RWPE1 (cell line): ENCODE data around the gene RBFOX2.
A peak's percentile ranks its signal among the peaks of the same experiment; 100 is the strongest.
"Not testable (repeated sequence)": the region's sequence is repeated elsewhere in the genome, so short reads cannot be mapped to it uniquely, and the experiment has no call there.

ENCODE experiments used
- CTCF ChIA-PET: fragments of 350-600 bp; sonication (Branson Sonifier 250); formaldehyde crosslinking; extraction: SDS; loops from one replicate; lab custom pipeline; 2021; lab: Yijun Ruan, JAX
- POLR2A ChIA-PET: fragments of 400-600 bp; formaldehyde crosslinking; extraction: SDS; loops from one replicate; lab custom pipeline; 2020; ENCODE audit warnings: antibody characterized with exemption; ENCODE audit not compliant: low non-redundant PET; lab: Yijun Ruan, JAX
- DNase-seq: peaks from one replicate; pipeline ENCODE4 v3.0.0; 2012; ENCODE audit warnings: low spot score
- H3K27ac ChIP-seq: fragments of 450-650 bp; 2 replicates; pipeline ENCODE4 v1.5.1; 2017
- TF ChIP-seq, protein P1 (sequence below): fragments of 450-650 bp; conservative IDR thresholded peaks from 2 replicates; pipeline ENCODE4 v1.5.1; 2017; ENCODE audit warnings: low read depth, mild to moderate bottlenecking

The RBFOX2 gene

DNA sequence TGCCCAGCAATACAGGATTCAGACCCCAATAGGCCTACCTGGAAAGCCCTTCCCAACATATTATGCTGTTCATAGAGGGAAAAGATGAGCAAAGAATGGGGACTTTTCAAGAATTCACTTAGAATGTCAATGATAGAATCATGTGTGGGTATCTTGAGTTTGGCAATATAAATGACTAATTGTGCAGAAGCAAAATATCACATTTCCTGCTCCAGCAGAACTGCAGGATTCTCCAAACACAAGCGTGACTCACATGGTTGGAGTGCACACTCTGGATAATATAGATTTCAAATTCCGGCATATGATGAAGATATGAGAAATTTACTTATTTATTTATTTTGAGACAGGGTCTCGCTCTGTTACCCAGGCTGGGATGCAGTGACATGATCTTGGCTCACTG lies 323.5 kb downstream of the RBFOX2 start:
- DNase-seq = peak; percentile 41
- TF ChIP-seq, protein P1, sequence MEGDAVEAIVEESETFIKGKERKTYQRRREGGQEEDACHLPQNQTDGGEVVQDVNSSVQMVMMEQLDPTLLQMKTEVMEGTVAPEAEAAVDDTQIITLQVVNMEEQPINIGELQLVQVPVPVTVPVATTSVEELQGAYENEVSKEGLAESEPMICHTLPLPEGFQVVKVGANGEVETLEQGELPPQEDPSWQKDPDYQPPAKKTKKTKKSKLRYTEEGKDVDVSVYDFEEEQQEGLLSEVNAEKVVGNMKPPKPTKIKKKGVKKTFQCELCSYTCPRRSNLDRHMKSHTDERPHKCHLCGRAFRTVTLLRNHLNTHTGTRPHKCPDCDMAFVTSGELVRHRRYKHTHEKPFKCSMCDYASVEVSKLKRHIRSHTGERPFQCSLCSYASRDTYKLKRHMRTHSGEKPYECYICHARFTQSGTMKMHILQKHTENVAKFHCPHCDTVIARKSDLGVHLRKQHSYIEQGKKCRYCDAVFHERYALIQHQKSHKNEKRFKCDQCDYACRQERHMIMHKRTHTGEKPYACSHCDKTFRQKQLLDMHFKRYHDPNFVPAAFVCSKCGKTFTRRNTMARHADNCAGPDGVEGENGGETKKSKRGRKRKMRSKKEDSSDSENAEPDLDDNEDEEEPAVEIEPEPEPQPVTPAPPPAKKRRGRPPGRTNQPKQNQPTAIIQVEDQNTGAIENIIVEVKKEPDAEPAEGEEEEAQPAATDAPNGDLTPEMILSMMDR = no peak
- H3K27ac ChIP-seq = no peak overlapping the region
- CTCF ChIA-PET = no interaction called here
- POLR2A ChIA-PET = no interaction called here

DNA sequence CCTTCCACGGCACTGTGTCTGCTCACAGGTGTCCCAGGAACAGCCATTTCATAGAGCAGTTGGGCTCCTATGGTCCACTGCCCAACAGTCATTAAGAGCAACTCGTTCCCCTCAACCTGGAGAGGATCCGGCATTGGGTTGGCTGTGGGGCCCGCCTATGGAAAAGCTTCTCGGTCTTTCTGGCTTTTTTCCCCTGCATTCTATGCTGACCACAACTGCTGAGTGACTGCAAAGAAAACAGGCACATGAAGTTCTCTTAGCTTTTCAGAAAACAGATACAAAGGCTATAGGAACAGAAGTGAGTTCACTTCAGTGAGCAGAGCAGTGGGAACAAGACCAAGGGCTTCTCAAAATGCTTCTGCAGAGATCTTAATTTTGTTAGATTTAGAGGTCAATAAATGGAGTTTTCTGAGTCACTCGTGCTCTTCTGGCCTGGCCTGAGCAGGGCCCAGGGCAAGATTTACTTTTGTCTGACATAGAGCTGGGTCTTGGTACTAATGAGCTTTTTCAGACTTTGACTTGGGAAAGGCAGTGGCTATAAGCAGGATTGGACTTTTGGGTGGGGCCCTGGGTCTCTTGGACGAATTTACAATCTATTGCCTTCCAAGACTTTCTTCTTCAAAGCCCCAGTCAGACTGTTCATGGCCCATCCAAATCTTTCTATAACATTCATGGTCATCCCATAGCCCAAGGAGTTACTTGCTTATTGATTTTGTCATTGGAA lies 324.6 kb downstream of the RBFOX2 start:
- POLR2A ChIA-PET = no interaction called here
- CTCF ChIA-PET = no interaction called here
- no peak for DNase-seq

DNA sequence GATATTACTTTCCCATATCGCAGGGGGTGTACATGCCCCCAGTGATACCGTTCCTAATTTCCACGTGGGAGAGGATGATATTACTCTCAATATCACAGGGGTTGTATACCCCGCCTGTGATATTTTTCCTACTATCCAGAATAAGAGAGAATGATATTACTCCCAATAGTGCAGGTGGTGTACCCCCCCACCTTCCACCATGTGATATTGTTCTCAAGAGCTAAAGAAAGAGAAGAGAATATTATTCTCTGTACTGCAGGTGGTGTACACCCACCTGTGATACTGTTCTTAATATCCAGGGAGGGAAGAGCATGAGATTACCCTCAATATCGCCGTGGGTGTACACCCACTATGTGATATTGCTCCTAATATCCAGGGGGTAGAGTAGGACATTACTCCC lies 328.8 kb downstream of the RBFOX2 start:
- DNase-seq, CTCF ChIA-PET, H3K27ac ChIP-seq, POLR2A ChIA-PET: not testable (repeated sequence)

More for the DNA sequence above, 324.6 kb downstream of the RBFOX2 start:
- H3K27ac ChIP-seq = no peak overlapping the region
- TF ChIP-seq, protein P1 = no peak

DNA sequence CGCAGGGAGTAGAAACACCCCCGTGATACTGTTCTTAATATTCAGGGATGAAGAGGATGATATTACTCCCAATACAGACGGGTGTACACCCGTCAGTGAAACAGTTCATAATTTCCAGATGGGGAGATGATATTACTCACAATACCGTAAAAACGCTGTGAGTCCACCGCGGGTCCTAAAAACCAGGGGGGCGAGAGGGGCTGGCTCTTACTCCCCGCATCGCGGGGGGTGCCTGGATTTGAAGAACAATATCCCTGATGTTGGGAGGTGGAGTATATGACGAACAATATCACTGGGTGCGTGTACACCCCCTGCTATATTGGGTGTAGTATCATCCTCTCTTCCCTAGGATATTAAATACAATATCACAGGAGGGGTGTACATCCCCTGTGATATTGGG lies 331.5 kb downstream of the RBFOX2 start:
- CTCF ChIA-PET = no interaction called here
- TF ChIP-seq, protein P1 = no peak
- no peak for DNase-seq
- H3K27ac ChIP-seq = no peak overlapping the region
- POLR2A ChIA-PET = no interaction called here

DNA sequence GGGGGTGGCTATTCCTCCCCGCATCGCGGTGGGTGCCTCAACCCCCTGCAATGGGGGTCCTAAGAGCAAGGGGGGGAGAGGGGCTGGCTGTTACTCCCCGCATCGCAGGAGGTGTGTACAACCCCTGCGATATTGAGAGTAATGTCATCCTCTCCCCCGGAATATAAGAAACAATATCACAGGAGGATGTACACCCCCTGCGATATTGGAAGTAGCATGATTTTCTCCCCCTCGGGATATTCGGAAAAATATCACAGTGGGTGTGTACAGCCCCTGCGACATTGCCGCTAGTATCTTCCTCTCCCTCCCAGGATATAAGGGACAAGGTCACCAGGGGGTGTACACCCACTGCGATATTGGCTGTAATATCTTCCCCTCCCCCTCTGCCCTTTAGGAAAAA lies 333.4 kb downstream of the RBFOX2 start:
- ChIA-PET CTCF (no interaction called here), POLR2A (no interaction called here)
- H3K27ac ChIP-seq = no peak overlapping the region
- TF ChIP-seq, protein P1 = no peak
- no peak for DNase-seq

DNA sequence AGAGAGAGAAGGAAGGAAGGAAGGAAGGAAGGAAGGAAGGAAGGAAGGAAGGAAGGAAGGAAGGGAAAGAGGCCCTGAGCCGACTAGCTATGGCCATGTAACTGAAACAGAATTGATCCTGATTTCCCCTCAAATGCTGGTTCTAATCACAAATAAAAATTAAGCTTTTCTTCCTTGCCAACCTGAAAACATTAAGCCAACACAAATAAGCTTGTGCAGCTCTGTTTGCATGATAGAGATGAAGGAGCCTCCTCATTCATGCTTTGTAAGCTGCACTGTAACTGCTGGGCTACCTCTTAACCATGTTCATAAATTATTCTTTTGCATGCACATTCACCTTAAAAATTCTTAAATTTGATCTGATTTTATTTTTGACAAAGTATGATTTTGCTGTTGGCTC lies 338.6 kb downstream of the RBFOX2 start:
- CTCF ChIA-PET = no interaction called here

More for the DNA sequence above, 338.6 kb downstream of the RBFOX2 start:
- H3K27ac ChIP-seq = no peak overlapping the region
- POLR2A ChIA-PET = no interaction called here
- TF ChIP-seq, protein P1 = no peak
- no peak for DNase-seq
